Epidermal melanocyte (primary cell): Measurements from ENCODE around the gene SEC16B.
A peak's percentile ranks its signal among the peaks of the same experiment; 100 is the strongest.

Source experiments
- DNase-seq: peaks from one replicate; pipeline ENCODE4 v3.0.0; 2011; ENCODE audit warnings: low spot score; ENCODE audit not compliant: insufficient read length

The SEC16B gene

DNA sequence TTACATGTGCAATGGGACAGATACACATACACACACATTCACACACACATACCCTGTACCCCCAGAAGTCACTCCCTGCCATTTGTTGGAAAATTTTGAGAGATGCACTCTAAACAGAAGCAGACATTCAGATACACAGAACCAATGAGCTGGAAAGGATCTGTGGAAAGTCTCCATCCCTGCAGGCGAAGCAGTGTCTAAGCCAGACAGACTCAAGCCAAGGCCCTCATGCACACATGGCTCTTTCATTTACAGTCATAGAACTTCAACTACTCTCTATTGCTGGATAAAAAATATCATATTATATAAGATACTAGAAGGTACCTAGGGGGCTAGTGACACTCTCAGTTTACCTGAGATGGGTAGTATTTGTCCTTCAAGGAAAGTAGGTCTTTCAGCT is 7.3 kb upstream of the SEC16B start:
- DNase-seq: no peak

DNA sequence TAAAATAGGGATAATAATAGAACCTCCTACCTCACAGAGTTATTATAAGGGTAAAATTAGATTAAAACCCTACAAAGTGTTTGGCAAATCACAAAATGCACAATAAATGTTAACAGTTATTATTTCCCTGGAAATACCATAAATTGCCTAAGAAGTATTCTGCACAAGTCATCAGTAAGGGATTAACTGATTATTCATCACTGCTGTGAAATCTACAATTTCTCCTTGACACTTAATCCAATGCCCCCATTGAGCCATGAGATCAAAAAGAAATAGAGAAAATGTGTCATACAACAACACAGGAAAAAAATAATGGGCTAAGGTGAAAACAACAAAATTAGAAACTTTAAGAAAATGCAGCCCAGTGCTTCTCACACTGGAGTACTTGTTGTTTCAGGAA is 6.7 kb upstream of the SEC16B start:
- DNase-seq: no peak

DNA sequence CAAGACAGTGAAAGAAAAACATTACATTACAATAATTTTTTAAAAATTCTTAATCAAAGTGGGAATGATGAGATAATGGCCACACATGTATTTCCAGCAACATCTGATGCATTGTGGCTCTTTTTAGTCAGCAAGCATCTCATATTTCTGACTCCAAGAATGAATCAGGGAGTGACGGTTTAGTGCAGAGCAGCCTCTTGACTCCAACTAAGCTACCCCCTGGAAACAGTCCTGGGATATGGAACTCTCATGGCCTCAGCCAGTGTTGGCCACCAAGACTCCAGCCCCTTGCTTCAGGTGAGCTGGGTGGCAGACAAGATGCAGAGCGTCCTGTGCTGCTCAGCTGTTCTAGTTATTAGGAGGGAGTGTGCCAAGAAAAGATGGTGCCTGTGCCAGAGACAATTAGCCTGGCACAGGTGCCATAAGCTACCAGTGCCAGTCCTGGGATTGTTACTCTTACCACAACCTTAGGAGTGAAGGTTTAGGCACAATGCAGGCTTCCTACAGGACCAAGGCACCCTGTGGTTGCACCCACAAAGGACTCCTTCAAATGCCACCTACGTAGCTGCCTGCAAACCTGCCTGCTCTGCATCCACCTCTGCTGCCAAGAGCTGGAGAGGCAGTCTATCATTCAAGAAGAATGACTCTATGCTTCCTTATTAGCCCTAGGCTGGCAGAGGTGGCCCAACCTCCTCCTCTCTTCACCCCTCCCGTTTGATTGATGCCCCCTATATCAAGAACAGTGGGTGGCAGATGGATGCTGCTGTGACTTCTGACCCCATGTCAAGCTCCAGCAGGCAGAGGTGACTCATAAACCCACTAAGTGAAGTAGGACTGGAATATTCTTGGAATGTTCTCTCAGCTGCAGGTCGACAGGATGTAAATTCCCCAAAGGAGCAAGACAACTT is 6.0 kb upstream of the SEC16B start:
- DNase-seq: no peak

DNA sequence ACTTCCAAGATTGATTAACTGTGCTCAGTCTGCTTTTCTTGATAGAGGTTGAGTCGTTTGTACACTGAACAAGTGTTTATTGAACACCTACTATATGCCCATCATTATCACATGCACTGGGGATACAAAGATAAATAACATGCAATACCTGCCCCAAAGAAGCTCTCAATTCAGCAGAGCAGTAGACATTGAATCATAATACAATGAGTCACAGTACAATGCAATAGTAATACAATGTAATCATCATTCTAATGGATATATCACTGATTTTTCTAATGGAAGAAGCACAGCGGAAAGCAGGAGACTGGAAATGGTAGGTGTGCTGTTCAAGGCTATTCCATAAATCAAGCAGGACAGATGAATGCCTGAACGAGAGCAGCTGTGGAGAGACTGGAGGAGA is 3.7 kb upstream of the SEC16B start:
- DNase-seq: no peak

DNA sequence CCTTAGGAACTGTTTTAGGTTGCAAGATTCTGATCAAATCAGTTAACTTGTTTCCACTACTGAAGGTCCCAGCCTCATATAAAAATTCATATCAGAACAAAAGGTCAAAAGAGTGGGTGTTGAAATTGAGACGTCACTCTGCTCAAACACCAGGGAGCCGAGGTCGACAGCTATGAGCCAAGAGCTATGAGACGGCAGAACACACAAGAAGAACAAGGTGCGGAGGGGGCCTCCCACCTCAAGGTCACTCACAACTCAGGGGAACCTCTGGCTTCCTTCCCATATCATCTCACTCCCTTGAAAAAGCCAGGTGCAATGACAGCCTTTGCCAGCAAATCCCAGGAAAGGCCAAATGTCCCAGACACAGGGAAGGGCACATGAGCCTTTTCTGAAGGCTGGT is 749 bp downstream of the SEC16B start:
- DNase-seq: no peak

DNA sequence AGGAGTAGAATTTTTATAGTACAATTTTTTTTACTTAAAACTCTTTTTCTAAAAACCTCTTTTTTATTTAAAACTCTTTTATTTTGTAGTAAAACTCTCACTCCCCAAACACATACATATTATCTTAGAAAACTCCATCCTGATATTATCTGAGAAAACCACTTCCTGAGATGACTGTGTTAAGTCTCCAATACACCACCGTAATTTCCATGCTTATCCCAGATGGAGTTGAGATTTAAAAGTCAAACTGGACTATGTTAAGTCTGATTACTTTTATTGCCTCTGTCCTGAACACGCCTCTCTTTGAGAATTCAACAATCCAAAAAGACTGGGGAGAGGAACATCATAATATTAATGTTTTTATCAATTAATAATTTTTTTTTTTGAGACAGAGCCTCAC is 3.7 kb downstream of the SEC16B start:
- no peak for DNase-seq

DNA sequence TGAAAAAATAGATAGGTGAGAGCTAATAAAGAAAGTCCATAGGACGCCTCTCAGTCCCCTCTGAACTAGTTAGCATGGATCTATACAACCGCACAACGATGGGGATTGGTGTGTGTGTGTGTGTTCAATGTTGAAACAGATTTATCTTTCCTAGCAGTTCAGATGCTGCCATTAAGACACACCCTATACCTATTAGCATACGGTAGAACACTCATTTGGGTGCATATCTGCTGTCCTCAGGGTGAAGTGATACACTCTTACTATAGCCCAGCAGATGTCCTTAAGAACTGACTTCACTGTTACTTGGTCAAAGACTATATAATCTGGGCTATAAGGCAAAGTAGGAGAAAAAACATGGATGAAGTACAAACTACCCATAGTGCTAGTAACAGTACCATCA is 4.6 kb downstream of the SEC16B start:
- DNase-seq: no peak

DNA sequence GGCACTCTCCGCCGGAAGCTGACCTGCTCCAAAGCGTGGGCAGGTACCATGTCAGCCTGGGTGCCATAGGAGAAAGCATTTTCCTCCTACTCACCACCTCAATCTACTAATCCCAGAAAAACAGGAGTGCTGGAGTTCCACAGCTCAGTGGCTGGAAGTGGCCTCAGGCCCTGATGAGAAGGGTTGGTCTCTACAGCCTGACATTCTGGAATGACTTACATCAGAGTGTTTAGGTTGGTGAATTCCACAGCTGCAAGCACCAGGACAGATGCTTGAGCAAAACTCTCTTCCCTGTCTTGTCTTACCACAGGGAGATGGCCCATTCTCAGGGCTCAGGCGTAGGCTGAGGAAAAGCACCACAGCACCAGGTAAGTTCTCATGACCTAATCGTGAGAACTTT is 5.5 kb downstream of the SEC16B start:
- DNase-seq: no peak

DNA sequence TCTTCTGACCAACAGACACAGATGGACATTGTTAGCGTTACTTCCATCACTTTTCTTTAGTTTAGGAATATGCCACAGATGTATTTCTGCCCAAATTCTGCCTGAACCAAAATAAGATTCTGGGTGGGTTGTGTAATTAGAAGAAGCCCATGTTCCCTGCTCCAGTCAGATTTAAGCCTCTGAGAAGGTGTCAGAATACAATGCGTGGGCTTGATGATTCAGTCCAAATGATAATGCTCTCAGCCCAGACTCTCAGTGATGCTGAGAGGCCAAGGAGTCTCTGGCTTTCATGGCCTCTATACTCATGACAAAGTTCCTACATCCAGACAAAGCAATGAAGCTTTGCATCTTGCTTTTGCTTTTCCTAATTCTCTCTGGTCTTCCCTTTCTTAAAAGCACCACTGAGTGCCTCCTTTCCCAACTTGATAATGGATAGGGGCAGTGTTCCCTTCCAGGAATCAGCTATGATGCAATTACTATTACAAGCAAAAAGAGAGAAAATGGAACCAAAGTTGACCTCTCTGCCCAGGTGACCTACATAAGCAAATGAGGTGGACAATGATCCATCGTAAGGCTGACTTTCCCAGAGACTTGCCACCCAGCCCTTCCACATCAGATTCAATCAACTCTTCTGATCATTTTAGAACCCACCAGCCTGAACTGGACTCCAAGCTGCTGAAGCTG is 8.8 kb downstream of the SEC16B start:
- DNase-seq: no peak

DNA sequence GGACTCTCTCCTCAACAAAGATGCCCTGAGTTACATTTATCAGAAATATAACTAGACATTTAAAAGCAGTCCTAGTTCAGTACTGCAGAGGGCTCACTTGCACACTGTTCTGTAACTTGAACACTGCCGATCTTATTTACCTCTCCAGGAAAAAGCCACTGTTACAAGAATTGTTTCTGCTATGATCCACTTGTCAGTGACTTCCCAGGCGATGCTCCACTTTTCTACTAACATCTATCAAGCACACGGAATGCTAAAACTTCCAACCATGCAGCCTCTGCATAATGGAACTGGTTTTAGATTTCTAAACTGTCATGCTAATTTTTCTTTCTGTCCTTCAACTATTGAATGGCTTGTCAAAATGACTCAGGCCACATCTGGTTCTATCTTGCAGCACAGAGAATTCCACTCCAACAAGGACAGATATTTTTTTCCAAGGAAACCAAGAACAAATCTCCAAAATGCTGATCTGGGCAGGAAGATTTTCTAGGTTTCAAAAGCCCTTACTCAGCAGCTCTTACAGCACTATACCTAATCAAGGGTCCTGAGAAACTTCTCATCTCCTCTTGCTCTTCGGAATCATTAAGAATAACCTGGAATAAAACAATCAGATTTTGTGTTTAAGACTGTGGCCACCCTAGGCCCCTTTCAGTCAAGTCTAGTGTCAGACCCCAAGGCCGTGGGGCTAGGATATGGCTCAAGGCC is 9.9 kb downstream of the SEC16B start:
- no peak for DNase-seq

DNA sequence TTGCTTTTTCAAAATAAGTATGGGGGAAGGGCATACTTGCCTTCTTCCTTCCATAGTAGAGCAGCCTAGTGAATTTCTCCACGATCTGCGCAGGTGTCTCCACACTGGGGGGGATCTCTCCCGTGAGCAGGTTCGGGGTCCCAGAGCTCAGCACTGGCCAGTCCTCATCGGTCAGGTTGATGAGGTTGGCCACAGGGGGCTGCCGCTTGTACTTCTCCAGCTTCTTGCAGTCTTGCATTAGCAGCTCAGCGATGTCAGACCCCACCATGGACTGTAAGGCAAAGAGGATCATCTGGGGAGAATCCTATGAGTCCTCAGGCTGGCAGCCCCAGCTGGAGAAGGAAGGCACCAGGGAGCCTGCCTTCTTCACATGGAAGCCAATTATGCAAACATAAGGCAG is 11.8 kb downstream of the SEC16B start:
- DNase-seq: no peak

DNA sequence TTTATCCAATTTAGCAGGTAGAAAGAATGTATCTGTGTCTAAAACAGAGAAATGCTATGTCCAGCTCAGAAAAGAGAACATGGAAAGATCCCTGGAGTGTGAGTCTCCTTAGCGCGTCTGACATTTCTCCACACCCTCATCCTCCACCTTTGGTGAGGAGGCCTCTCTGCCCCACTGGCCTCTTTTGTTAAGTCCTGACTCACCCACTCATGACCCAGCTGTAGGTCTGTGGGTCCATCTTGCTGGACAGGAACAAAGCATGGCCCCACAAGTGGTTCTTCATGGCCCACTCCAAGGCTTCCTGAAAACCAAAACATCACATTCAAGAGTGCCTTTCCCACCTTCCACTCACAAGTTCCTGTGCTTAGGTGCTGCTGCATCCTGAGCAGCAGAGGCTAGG is 15.8 kb downstream of the SEC16B start:
- DNase-seq: no peak

DNA sequence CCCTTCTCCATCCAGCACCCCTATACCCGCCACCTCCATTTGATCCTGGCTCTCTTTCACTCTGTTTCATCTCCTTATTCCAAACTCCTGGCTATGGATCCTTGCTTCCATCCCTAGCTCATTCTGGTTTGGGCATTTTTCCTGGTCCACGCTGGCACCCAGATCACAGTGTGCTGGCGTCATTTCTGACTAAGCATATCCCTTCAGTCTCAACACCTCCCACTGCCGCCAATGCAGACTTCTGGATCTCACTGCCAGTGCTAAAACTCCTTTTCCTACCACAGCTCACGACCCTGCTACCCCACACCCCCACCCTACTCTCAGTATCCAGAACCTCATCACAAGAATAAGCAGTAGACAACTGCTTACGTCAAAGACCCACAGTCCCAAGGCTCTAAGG is 16.3 kb downstream of the SEC16B start:
- no peak for DNase-seq

DNA sequence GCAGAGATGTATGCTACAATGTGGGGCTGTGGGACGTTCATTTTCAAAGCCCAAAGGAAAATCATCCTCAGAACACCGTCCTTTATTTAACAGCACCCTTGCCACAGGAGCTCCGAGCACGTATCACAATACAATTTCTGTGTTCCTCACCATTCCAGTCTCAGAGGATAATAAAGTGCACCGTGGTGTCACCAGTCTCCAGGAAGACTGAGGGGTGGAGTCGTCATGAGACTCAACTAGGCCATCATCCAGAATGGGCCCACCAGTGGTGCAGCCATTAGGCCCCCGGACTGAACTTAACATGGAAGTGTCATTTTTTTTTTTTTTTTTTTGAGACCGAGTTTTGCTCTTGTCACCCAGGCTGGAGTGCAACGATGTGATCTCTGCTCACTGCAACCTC is 17.2 kb downstream of the SEC16B start:
- no peak for DNase-seq

DNA sequence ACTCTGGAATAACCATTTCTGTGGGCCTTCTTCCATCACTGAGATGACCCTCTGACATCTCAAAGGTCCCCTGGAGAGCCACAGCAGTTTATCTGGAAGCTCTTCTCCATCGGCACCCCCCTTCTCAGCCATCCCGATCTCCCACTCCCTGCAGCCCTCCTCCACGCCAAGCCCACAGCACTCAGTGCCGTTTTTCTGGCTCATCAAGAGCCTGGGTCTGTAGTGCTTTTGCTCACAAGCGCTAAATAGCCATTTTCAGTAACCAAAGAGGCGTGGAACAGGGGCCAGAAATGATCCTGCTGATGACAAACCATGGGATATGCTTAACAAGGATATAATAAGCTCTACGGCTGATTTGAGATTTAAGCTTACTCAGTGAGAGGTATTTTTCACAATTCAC is 17.6 kb downstream of the SEC16B start:
- no peak for DNase-seq

DNA sequence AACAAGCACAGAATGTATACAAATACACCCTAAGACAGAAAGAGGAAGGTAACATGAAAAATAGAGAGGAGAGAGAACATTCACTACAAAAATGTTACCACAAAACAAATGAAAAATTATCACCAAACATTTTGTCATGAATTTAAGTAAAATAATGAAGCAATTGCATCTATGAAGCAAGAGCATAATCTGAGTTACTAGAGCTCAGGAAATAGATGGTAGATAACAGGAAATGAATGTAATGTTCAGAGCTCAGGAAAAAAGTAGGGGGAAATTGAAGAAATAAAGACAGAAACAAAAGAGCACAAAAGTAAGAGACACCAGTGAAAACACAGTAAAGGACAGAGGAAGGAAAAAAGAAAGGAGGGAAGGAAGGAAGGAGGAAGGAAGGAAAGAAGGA is 19.4 kb downstream of the SEC16B start:
- DNase-seq: no peak

DNA sequence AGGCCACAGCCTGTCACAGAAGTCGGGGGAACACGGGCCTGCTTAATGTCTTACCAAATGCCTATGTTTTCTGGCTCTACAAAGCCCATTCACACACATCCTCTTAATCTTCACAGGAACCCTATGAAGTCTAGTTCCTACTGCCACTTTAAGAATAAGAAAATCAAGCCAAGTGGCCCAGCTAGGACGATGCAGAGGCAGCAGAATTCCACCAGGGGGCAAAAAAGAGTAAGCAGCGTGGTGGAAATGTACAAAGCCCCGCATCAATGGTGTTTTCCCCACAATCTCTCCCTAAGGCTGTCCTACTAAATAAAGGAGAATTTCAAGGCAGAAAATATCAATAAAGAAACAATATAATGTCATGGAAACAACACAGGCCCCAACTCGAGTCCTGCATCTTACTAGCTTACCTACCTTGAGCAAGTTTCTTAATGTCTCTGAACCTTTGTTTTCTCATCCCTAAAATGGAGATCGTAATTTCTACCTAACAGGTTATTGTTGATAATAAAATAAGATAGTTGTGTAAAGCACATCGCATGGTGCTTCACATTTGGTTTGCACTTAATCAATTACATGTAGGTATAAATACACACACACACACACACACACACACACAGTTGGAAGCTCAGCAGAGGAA is 21.4 kb downstream of the SEC16B start:
- peak; percentile 77 for DNase-seq

DNA sequence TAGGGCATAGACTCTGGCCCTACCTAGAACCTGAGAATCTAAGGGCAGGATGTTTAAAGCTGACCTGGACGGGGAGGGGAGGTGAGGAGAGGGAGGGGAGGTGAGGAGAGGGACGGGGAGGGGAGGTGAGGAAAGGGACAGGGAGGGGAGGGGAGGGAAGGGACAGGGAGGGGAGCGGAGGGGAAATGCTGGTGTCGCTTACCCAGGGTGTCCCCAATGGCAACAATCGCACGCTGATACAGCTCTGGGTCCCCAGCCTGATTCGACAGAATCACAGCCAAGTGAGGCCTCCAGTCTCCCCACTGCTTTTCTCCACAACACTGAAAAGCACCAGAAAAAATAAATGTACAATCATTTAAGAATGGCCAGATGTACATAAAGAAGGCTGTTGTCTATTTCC is 22.2 kb downstream of the SEC16B start:
- no peak for DNase-seq

DNA sequence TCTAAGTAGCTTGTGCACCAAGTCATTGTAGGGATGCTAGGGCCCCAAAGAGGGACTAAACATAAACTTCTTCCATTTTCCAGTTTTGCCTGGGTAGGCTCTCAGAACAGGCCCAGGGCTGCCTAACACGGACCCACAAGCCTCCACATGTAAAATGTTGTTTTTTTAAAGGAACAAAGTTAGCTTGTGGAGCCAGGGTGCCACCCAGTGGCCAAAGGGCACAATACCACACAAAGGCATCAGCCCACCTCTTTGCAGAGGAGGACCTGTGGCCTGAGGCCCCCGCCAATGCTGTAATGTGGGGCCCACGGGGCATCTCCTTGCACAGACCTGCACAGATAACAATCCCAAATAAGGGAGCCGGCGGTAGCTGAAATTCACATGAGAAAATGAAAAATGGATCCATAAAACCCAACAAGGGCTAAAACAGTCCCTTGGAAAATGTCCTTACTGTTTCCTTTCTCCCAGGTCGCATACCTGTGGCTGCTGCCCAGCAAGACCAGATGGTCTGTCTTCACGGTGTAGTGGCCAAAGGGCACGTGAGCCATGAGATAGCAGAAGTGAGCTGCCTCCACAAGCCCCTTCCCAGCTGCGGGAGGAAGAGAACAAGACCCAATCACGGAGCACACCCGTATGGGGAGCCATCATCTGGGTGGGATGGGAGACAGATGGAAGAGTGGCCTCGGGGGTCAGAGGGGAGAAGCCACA is 23.8 kb downstream of the SEC16B start:
- peak; percentile 42 for DNase-seq

DNA sequence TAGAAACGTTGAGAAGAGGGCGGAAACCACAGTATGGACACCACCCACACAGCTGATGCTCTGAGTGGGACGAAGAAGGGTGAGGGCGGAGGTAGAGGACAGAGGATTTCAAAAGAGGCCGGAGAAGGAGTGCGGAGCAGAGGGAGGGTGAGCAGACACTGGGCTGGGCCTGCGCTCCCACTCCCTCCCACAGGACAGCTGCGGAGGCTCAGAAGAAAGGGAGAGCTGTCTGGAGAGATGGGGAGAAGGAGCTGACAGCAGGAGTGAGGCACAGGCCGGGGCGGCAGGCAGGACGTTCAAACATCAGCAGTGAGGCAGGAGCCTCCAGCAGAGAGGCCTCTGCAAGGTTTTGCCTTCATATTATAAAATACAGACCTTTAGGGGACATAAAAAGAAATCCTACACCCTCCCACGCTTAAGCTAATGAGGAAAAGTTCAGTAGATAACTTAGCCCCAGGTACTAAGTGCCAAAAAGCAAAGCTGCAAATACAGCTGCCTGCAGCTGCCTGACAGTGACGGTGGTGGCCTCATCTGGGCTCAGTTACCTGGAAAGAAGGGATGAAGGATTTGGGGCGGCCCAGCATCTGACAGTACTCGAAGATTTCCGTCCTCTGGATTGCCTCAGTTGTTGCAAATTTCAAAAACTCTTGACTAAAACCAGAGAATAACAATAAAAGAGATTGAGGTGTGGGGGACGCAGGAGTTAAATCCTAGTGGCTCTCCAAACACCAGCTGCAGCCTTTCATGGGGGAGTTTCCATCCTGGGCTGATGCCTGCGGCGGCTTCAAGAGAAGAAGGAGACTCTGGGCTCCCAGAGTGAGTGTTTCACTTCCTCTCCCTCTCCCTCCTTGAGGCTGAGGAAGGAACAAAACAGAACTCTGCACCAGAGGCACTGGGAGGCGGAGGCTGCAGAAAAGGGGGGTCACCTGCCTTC is 25.6 kb downstream of the SEC16B start:
- DNase-seq: no peak
